Suprapubic skin (tissue), 4 donors: Measurements from ENCODE around the gene SPEG.

Source experiments
- CTCF ChIP-seq, 2 donors: fragments of 200-600 bp in 1 of 2; fragments of 450-650 bp in 1 of 2; sonication (generic) in 1 of 2; IDR thresholded peaks; one replicate each; pipeline ENCODE4 v1.5.1; 2016 to 2019; ENCODE audit warnings: antibody characterized with exemption in 2 of 2, mild to moderate bottlenecking in 1 of 2, moderate library complexity in 1 of 2
- EP300 ChIP-seq: sonication (generic); formaldehyde crosslinking; IDR thresholded peaks from one replicate; pipeline ENCODE4 v1.6.1; 2017; ENCODE audit warnings: antibody characterized with exemption
- POLR2A ChIP-seq, 2 donors: fragments of 450-650 bp; IDR thresholded peaks; one replicate each; pipeline ENCODE4 v1.6.1; 2017; ENCODE audit warnings: antibody characterized with exemption in 2 of 2, mild to moderate bottlenecking in 2 of 2, moderate library complexity in 2 of 2
- POLR2AphosphoS5 ChIP-seq, 3 donors: sonication (generic); formaldehyde crosslinking; IDR thresholded peaks; one replicate each; pipeline ENCODE4 v1.6.1; 2017; ENCODE audit warnings: antibody characterized with exemption in 3 of 3

GRCh38 chr2:219466816-219467735 lies 32.4 kb downstream of the SPEG start:
- TF ChIP-seq CTCF (IDR thresholded peaks at IDR 0.05) = no peak
- no peak for TF ChIP-seq POLR2AphosphoS5 (IDR thresholded peaks at IDR 0.05)
- TF ChIP-seq POLR2A (IDR thresholded peaks at IDR 0.05) = no peak
- no peak for TF ChIP-seq EP300
